ENCODE data around the gene IST1. TPM values are rescaled to one million over a fixed set of nuclear protein-coding genes. Genes with fewer than 3 reads are reported as not detected.

IST1 gene
- total RNA-seq, 2 donors from 2014 or later = 140 to 150 TPM

- Histone ChIP-seq H3K36me3 (peaks cover 14% of the 10 kb centered on the region), H3K9me3 (no peaks in the 10 kb centered on the region), H3K4me3 (no peak overlapping the region), H3K4me1 (no peaks in the 10 kb centered on the region), H3K27ac (no peak overlapping the region), H3K27me3 (no peaks in the 10 kb centered on the region)
- DNase-seq (ENCODE audit: low spot score) = no peak
- TF ChIP-seq, protein P1, sequence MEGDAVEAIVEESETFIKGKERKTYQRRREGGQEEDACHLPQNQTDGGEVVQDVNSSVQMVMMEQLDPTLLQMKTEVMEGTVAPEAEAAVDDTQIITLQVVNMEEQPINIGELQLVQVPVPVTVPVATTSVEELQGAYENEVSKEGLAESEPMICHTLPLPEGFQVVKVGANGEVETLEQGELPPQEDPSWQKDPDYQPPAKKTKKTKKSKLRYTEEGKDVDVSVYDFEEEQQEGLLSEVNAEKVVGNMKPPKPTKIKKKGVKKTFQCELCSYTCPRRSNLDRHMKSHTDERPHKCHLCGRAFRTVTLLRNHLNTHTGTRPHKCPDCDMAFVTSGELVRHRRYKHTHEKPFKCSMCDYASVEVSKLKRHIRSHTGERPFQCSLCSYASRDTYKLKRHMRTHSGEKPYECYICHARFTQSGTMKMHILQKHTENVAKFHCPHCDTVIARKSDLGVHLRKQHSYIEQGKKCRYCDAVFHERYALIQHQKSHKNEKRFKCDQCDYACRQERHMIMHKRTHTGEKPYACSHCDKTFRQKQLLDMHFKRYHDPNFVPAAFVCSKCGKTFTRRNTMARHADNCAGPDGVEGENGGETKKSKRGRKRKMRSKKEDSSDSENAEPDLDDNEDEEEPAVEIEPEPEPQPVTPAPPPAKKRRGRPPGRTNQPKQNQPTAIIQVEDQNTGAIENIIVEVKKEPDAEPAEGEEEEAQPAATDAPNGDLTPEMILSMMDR (IDR thresholded peaks at IDR 0.05) = no peak
Measured at GRCh38 chr16:71869089-71869488, 26.2 kb upstream of the IST1 start.

DNA sequence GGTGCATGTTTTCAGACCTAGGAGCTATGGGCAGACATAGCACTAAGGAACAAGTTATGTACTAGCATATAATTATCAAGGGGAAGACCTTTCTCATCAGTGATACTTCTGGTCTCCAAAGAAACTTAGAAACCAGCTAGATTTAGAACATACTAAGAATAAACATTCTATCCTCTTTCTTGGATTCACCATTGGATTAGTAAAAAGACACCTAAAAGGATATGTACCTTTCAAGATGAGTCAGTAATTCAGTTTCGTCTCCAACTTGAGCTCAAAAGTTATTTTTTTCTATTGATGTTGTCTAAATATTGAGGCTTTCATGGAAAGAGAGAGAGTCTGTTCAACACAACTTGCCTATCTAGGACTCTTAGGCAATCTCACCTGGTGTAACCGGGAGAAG is 24.5 kb upstream of the IST1 start:
- H3K9me3 ChIP-seq = no peaks in the 10 kb centered on the region
- H3K36me3 ChIP-seq = peaks cover 11% of the 10 kb centered on the region
- no peak overlapping the region for H3K27ac ChIP-seq
- no peaks in the 10 kb centered on the region for H3K27me3 ChIP-seq
- H3K4me1 ChIP-seq = no peaks in the 10 kb centered on the region
- H3K4me3 ChIP-seq = no peak overlapping the region
- TF ChIP-seq, protein P1 (IDR thresholded peaks at IDR 0.05) = no peak
- no peak for DNase-seq (ENCODE audit: low spot score)

GRCh38 chr16:71873199-71873598 is 22.1 kb upstream of the IST1 start:
- H3K27ac ChIP-seq = no peak overlapping the region
- H3K4me3 ChIP-seq = no peak overlapping the region
- no peak for DNase-seq (ENCODE audit: low spot score)
- no peaks in the 10 kb centered on the region for H3K27me3 ChIP-seq
- TF ChIP-seq, protein P1 (IDR thresholded peaks at IDR 0.05) = no peak
- H3K9me3 ChIP-seq = no peaks in the 10 kb centered on the region
- no peaks in the 10 kb centered on the region for H3K4me1 ChIP-seq
- peaks cover 14% of the 10 kb centered on the region for H3K36me3 ChIP-seq

DNA sequence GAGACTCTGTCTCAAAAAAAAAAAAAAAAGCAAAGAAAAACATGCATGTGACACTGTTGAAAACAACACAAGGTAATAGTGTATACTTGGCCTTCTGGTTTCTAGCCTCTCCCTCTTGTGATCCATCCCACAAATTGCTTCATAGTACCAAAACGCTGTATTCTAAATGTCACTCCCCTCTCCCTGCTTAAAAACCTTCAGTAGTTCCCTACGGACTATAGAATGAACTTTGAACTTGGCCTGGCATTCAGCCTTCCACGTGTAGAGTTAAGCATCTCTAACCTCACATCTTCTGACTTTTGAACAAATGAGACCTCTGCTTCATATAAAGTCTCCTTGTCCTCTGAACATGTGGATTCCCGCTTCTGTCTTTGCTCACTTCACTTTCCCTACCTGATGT is 16.4 kb upstream of the IST1 start:
- Histone ChIP-seq H3K9me3 (no peaks in the 10 kb centered on the region), H3K27ac (no peak overlapping the region), H3K27me3 (no peaks in the 10 kb centered on the region), H3K4me1 (peaks cover 0 to 8% of the 10 kb centered on the region in 2 donors), H3K36me3 (peaks cover 41% of the 10 kb centered on the region), H3K4me3 (no peak overlapping the region)
- TF ChIP-seq, protein P1 (IDR thresholded peaks at IDR 0.05) = no peak
- DNase-seq (ENCODE audit: low spot score) = no peak

DNA sequence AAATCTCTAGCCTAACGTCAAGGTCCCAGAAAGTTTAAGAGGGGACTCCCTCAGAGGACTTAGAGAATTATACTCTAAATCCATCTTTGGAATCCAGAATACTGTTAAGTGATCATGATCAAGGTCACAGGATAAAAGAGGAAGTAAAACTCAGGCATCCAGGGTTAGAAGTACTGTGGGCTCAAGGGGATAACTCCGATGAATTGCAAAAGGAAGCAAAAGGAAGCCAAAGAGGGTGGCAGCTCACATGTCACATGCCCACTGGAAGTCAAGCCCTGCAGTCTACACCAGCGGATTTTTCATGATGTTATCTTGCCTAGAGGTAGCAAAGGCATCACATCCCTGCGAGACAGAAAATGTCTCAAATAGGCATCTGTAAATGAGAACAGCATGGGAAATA is 15.2 kb upstream of the IST1 start:
- DNase-seq (ENCODE audit: low spot score) = peak; percentile 34
- TF ChIP-seq, protein P1 (IDR thresholded peaks at IDR 0.05) = no peak
- no peaks in the 10 kb centered on the region for H3K9me3 ChIP-seq
- no peak overlapping the region for H3K4me3 ChIP-seq
- no peak overlapping the region for H3K27ac ChIP-seq
- no peaks in the 10 kb centered on the region for H3K27me3 ChIP-seq
- H3K4me1 ChIP-seq = peaks cover 0 to 15% of the 10 kb centered on the region in 2 donors
- H3K36me3 ChIP-seq = peaks cover 41% of the 10 kb centered on the region

GRCh38 chr16:71882505-71883167 is 12.7 kb upstream of the IST1 start:
- Histone ChIP-seq H3K4me1 (peaks cover 0 to 15% of the 10 kb centered on the region in 2 donors), H3K27me3 (no peaks in the 10 kb centered on the region), H3K36me3 (peaks cover 30% of the 10 kb centered on the region), H3K4me3 (peak overlapping the region; percentile 89 to 98), H3K9me3 (no peaks in the 10 kb centered on the region), H3K27ac (peak overlapping the region; percentile 92 to 99)
- peak; percentile 83 for DNase-seq (ENCODE audit: low spot score)
- TF ChIP-seq, protein P1 (IDR thresholded peaks at IDR 0.05) = peak; percentile 90 to 92

Data from right atrium auricular region (tissue), 2 donors.